GM20000 (cell line): Measurements from ENCODE around the gene TRANK1.

Experiments
- DNase-seq: peaks from one replicate; pipeline ENCODE4 v3.0.0; 2012; ENCODE audit warnings: low spot score
- TF ChIP-seq, protein P1 (sequence below): IDR thresholded peaks from 2 replicates; pipeline ENCODE4 v1.5.1; 2012; ENCODE audit warnings: mild to moderate bottlenecking, control low read depth; ENCODE audit errors: extremely low read depth, missing control alignments

TRANK1 gene

DNA sequence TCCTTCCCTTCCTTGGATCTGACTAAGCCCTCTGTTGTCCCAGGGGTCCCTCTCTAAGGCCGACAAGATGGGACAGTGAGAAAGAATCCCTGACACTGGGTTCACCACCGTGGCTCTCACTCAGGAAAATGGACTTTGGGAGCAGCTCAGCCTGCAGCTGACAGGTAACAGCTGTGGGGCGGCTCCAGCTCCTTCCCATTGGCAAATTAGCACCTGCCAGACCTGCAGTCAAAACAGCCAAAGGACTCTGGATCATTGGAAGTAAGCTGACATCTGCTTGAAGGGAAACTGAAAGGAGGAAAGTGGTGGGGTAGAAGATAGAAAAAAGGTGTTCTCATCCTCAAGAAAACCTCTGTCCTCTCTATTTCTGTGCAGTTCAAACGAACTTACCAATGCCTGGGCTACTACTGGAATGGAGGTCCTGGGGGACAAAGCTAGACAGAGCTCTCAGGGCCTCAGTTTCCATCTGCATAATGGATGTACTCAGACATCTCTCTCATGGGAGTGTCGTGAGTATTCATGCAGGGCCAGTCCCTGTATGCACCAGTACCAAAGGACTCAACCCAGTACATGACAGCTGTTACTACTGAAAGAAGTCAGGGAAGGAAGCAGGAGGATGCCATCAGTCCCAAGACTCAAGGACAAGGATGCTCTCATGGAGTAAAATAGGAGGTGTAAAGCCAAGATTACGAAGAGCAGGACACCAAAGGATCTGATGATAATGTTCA is 126.9 kb downstream of the TRANK1 start:
- DNase-seq: no peak
- TF ChIP-seq, protein P1, sequence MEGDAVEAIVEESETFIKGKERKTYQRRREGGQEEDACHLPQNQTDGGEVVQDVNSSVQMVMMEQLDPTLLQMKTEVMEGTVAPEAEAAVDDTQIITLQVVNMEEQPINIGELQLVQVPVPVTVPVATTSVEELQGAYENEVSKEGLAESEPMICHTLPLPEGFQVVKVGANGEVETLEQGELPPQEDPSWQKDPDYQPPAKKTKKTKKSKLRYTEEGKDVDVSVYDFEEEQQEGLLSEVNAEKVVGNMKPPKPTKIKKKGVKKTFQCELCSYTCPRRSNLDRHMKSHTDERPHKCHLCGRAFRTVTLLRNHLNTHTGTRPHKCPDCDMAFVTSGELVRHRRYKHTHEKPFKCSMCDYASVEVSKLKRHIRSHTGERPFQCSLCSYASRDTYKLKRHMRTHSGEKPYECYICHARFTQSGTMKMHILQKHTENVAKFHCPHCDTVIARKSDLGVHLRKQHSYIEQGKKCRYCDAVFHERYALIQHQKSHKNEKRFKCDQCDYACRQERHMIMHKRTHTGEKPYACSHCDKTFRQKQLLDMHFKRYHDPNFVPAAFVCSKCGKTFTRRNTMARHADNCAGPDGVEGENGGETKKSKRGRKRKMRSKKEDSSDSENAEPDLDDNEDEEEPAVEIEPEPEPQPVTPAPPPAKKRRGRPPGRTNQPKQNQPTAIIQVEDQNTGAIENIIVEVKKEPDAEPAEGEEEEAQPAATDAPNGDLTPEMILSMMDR: no peak

GRCh38 chr3:36815375-36815774 is 129.5 kb downstream of the TRANK1 start:
- DNase-seq: no peak
- TF ChIP-seq, protein P1: no peak

DNA sequence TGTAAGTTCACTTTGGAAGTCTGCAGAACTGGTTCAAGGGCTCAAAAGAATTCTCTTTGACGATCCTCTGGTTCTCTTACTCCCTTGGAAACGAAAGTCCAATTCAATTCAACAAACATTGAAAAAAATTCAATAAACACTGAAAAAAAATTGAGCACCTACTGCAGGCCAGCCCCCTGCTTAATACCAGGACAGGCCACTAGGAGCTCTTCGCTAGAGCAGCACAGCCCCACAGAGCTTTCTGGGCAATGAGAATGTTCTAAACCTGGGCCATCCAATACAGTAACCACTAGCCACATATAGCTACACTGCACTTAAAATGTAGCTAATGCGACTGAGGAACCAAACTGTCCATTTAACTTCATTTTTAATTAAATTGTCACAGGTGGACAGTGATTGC is 130.1 kb downstream of the TRANK1 start:
- TF ChIP-seq, protein P1: no peak

GRCh38 chr3:36814066-36814717 is 130.7 kb downstream of the TRANK1 start:
- no peak for DNase-seq
- TF ChIP-seq, protein P1: no peak

More for the DNA sequence above, 130.1 kb downstream of the TRANK1 start:
- no peak for DNase-seq

GRCh38 chr3:36813305-36813704 is 131.5 kb downstream of the TRANK1 start:
- TF ChIP-seq, protein P1: no peak
- DNase-seq: no peak

DNA sequence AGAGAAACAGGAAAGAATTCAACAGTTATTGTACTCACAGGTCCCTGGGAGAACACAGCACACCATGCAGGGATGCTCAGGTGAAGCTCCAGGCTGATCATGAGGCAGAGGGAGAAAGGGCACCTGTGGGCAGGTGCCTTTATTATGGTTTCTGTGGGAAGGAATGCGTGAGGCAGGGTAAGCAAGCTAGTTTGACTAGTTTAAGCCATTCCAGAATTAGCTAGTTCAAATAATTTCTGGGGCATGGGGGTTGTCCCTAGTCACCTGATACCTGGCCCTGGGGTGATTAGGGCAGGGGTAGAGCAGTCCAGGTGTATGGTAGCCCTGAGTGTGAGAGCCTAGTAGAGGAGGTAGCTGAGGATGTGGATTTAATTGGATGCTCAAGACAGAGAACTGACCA is 132.6 kb downstream of the TRANK1 start:
- TF ChIP-seq, protein P1: no peak
- DNase-seq: no peak

GRCh38 chr3:36811768-36812167 is 133.1 kb downstream of the TRANK1 start:
- DNase-seq: no peak
- TF ChIP-seq, protein P1: no peak
